Fibroblast of the aortic adventitia (primary cell): Measurements from ENCODE around the gene INSM2. TPM values are rescaled to one million over a fixed set of nuclear protein-coding genes. Genes with fewer than 3 reads are reported as not detected.

ENCODE experiments used
- DNase-seq: peaks from one replicate; pipeline ENCODE4 v3.0.0-alpha.2; 2010; ENCODE audit warnings: low read depth
- H3K4me3 ChIP-seq: 2 replicates; pipeline ENCODE4 v1.5.1; 2011; ENCODE audit warnings: low read depth, mild to moderate bottlenecking, control low read depth, low read length, moderate library complexity
- total RNA-seq: library from RNA; depleted of rRNA; stranded (reverse); fragments of >200 nt; gene quantifications from 2 replicates; pipeline ENCODE4 v1.2.3, GENCODE V29; 2012; ENCODE audit warnings: low replicate concordance
- TF ChIP-seq, protein P1 (sequence below): IDR thresholded peaks from 2 replicates; pipeline ENCODE4 v1.5.1; 2011; ENCODE audit warnings: mild to moderate bottlenecking, low read length, control low read depth, inconsistent platforms; ENCODE audit not compliant: insufficient read depth

Gene INSM2
- total RNA-seq, 1 donor = not detected

DNA sequence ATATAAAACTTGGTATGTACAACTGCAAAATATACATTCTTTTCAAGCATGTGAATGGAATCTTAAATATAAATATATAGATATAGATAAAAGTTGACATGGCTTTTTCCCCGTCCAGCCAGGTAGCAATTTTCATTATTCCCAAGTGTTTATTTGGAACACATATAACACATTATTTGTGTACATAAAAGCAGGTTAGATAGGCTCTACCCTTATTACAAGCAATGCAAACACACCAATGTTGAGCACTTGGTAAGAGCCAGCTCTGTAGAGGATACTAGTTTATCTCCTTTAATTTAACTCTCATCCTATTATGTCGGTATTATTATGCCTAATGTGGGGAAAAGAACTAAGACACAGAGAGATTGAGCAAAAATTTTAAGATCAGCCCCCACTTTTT is 7.0 kb upstream of the INSM2 start:
- TF ChIP-seq, protein P1, sequence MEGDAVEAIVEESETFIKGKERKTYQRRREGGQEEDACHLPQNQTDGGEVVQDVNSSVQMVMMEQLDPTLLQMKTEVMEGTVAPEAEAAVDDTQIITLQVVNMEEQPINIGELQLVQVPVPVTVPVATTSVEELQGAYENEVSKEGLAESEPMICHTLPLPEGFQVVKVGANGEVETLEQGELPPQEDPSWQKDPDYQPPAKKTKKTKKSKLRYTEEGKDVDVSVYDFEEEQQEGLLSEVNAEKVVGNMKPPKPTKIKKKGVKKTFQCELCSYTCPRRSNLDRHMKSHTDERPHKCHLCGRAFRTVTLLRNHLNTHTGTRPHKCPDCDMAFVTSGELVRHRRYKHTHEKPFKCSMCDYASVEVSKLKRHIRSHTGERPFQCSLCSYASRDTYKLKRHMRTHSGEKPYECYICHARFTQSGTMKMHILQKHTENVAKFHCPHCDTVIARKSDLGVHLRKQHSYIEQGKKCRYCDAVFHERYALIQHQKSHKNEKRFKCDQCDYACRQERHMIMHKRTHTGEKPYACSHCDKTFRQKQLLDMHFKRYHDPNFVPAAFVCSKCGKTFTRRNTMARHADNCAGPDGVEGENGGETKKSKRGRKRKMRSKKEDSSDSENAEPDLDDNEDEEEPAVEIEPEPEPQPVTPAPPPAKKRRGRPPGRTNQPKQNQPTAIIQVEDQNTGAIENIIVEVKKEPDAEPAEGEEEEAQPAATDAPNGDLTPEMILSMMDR = no peak
- no peak for DNase-seq
- no peak overlapping the region for H3K4me3 ChIP-seq

DNA sequence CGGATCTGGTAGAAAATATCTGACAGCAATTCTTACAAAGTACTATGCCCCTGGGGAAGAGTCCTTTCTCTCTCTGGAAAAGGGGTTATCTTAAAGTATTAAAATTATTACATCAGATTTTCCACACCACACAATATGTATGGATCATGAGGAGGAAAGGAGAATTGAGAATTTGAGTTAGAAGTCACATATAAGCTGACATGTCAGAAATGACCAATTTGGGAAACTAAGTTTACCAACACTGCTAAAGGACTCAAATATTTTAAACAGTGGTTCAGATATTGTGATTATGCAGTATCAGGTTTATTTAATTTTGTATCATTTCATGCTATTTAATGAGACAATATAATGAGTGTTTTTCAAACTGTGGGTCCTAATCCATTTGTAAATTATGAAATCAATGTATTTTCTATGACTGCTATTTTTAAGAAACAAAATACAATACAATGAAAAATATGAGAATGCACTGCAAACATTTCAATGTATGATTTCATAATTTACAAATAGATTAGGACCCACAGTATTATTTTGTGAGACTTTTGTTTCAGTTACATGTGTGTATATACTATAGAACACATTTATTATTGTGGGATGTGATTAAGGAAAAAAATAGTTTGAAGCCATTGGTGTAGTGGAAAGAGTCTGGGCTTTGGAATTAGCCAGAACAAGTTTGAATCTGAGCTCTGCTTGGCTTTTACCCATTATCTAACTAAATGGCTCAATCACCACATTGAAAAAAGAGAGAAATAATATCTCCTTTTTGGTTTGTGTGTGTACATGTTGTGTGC is 1.8 kb upstream of the INSM2 start:
- TF ChIP-seq, protein P1 = no peak
- no peak for DNase-seq
- H3K4me3 ChIP-seq = no peak overlapping the region

DNA sequence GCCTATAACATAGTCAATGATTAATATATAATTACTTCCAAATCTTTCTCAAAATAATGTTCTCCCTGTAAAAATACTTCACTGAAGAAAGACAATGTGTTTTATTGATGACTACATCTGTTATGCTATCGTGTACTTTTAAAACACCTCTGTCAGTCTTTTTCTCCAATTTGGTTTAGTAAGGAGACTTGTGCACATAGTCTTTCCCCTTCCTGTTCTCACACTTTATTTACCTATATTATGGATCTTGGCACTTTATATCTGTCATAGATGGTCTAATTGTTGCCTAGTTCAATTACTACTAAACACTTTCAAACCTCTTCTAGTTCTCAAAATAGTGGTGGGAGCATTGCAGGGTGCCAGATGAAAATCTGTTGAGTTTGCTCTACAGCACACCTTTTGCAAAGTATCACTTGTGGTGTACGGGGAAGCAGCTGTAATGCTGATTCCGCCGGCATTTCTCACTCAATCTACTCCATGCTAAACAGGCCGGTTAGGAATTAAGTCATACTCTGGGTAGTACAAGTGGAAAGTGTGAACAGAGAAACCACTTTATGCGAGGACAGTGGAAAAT is 1.1 kb upstream of the INSM2 start:
- DNase-seq = no peak
- TF ChIP-seq, protein P1 = no peak
- H3K4me3 ChIP-seq = peak overlapping the region; percentile 68

DNA sequence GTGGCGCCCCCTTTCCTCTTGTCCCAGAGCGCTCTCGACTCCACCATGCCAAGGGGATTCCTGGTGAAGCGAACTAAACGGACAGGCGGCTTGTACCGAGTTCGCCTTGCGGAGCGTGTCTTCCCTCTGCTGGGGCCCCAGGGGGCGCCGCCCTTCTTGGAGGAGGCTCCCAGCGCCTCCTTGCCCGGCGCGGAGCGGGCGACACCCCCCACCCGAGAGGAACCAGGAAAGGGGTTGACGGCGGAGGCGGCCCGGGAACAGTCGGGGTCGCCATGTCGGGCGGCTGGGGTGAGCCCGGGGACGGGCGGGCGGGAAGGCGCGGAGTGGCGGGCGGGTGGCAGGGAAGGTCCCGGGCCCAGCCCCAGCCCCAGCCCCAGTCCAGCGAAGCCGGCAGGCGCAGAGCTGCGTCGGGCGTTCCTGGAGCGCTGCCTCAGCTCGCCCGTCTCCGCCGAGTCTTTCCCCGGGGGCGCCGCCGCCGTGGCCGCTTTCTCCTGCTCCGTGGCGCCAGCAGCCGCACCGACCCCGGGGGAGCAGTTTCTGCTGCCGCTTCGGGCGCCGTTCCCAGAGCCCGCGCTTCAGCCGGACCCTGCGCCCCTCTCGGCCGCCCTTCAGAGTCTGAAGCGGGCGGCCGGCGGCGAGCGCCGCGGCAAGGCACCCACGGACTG is 376 bp downstream of the INSM2 start:
- peak; percentile 1 for DNase-seq
- TF ChIP-seq, protein P1 = no peak
- peak overlapping the region; percentile 68 for H3K4me3 ChIP-seq

DNA sequence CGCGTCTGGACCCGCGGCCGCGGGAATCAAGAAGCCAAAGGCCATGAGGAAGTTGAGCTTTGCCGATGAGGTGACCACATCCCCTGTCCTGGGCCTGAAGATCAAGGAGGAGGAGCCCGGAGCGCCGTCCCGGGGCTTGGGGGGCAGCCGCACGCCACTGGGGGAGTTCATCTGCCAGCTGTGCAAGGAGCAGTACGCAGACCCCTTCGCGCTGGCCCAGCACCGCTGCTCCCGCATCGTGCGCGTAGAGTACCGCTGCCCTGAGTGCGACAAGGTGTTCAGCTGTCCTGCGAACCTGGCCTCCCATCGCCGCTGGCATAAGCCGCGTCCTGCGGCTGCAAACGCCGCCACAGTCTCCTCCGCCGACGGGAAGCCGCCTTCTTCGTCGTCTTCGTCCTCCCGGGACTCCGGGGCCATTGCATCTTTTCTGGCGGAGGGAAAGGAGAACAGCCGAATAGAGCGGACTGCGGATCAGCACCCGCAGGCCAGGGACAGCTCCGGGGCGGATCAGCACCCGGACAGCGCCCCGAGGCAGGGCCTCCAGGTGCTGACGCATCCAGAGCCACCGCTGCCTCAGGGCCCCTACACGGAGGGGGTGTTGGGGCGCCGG is 1.0 kb downstream of the INSM2 start:
- peak overlapping the region; percentile 40 for H3K4me3 ChIP-seq
- TF ChIP-seq, protein P1 = no peak
- DNase-seq = peak; percentile 60

DNA sequence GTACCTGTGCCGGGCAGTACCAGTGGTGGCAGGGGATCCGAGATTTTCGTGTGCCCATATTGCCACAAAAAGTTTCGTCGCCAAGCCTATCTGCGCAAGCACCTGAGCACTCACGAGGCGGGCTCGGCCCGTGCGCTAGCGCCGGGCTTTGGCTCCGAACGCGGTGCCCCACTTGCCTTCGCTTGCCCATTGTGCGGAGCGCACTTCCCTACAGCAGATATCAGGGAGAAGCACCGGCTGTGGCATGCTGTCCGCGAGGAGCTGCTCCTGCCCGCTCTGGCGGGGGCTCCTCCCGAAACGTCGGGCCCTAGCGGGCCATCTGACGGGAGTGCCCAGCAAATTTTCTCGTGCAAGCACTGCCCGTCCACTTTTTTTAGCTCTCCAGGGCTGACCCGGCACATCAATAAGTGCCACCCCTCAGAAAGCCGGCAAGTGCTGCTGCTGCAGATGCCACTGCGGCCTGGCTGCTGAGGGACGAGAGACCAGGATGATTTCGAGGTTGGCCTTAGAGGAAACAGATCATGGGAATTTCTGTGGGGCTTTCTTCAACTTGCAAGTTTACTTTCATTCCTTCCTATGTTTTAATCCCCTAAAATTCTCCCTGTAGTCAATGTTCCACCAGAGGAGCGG is 1.6 kb downstream of the INSM2 start:
- H3K4me3 ChIP-seq = peak overlapping the region; percentile 40
- no peak for DNase-seq
- TF ChIP-seq, protein P1 = no peak
